ENCODE data around the gene DEF6. TPM values are rescaled to one million over a fixed set of nuclear protein-coding genes. Genes with fewer than 3 reads are reported as not detected.

DEF6 gene
- total RNA-seq, 1 experiment from 2014 or later, result 5.6 TPM

DNA sequence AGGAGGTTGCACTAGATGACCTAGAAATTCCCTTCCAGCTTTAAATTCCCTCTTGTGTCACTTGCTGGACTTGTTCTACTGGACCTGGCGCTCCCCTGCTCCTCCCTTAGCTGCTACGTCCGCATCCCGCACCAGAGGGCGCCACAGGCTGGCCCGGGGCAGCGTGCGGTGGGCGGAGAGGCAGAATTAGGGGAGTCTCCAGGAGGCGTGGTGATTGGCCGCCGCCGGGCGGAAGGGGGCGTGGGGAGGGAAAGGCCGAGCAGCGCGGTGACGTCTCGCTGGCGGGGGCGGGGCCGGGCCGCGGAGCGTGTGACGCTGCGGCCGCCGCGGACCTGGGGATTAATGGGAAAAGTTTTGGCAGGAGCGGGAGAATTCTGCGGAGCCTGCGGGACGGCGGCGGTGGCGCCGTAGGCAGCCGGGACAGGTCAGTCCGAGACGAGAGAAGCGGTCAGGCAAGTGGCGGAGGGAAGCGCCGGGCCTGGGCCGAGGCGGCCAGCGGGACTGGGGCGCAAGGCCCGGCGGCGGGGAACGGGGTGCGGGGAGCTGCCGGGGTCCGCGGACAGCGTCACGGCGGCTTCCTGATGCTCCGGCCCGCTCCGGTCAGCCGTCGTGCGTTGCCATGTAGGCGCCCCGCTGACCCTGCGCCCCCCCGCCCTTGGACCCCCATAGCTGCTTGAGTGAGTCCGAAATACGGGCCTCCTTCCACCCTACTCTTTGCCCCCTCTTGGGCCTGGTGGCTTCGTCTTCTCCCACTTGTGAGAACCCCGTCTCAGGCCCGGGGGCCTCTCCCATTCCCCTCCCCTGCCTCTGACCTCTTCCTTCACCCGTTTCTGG lies 44.9 kb downstream of the DEF6 start, which contains the start of gene PPARD:
PPARD (plus strand) TSS at position 301 of the 834 bp plus-strand sequence. CDS start 68,530 bp downstream, outside the sequence.
- H3K4me1 Mint-ChIP-seq, result peaks cover 13 to 16% of the 10 kb centered on the region in 2 experiments
- Histone ChIP-seq H3K4me1 (ENCODE audit: insufficient read depth, low read length) (peaks cover 5% of the 10 kb centered on the region; the same call in 1 of the 2 replicates), H3K27ac (ENCODE audit: insufficient read length, low read depth, low read length) (no peak within 1 kb of the TSS), H3K56ac (ENCODE audit: insufficient read length, low read depth, low read length) (no peak within 1 kb of the TSS), H2BK12ac (ENCODE audit: insufficient read length, low read depth, low read length) (no peak within 1 kb of the TSS), H3K4ac (ENCODE audit: low read depth, low read length) (no peak within 1 kb of the TSS), H2AK5ac (ENCODE audit: insufficient read length, low read length) (no peak within 1 kb of the TSS), H4K8ac (replicated peaks; ENCODE audit: insufficient read length, low read depth, low read length) (no peak within 1 kb of the TSS), H3K23ac (ENCODE audit: insufficient read length, low read depth, low read length) (no peak within 1 kb of the TSS), H2BK20ac (ENCODE audit: low read depth, low read length, poor library complexity, severe bottlenecking) (no peak within 1 kb of the TSS), H3K23me2 (ENCODE audit: insufficient read length, low read depth, low read length, poor library complexity, severe bottlenecking) (peaks cover 5% of the 10 kb centered on the region), H3K9ac (ENCODE audit: extremely low read depth, insufficient read length, low read length) (peak within 1 kb of the TSS; percentile 59), H4K91ac (ENCODE audit: insufficient read length, low read depth, low read length) (no peak within 1 kb of the TSS), H3K27me3 (ENCODE audit: insufficient read depth, low read length) (no peaks in the 10 kb centered on the region), H3K18ac (ENCODE audit: insufficient read length, low read depth, low read length) (no peak within 1 kb of the TSS), H3K79me2 (ENCODE audit: insufficient read depth, low read length) (peaks cover 2% of the 10 kb centered on the region; the same call in 1 of the 2 replicates), H3K9me3 (ENCODE audit: control insufficient read depth, low read depth, low read length) (no peaks in the 10 kb centered on the region), H3T11ph (ENCODE audit: low read length) (no peak within 1 kb of the TSS), H2BK120ac (ENCODE audit: low read depth, low read length, poor library complexity, severe bottlenecking) (no peak within 1 kb of the TSS), H3K14ac (ENCODE audit: insufficient read depth, low read length) (no peak within 1 kb of the TSS), H2BK15ac (ENCODE audit: low read depth, low read length) (no peak within 1 kb of the TSS), H4K20me1 (ENCODE audit: control insufficient read depth, insufficient read depth, insufficient read length) (no peaks in the 10 kb centered on the region), H2BK5ac (ENCODE audit: insufficient read length, low read length) (no peak within 1 kb of the TSS), H2AFZ (ENCODE audit: low read length) (peak within 1 kb of the TSS; percentile 58), H3K4me2 (ENCODE audit: insufficient read depth, insufficient read length, low read length) (peak within 1 kb of the TSS; percentile 88), H3K79me1 (ENCODE audit: insufficient read depth, low read depth, low read length, poor library complexity, severe bottlenecking) (no peaks in the 10 kb centered on the region), H4K5ac (ENCODE audit: insufficient read length, low read depth, low read length) (no peak within 1 kb of the TSS)
- H3K4me3 Mint-ChIP-seq, result peak within 1 kb of the TSS; percentile 89 to 91
- TF ChIP-seq, protein P1, sequence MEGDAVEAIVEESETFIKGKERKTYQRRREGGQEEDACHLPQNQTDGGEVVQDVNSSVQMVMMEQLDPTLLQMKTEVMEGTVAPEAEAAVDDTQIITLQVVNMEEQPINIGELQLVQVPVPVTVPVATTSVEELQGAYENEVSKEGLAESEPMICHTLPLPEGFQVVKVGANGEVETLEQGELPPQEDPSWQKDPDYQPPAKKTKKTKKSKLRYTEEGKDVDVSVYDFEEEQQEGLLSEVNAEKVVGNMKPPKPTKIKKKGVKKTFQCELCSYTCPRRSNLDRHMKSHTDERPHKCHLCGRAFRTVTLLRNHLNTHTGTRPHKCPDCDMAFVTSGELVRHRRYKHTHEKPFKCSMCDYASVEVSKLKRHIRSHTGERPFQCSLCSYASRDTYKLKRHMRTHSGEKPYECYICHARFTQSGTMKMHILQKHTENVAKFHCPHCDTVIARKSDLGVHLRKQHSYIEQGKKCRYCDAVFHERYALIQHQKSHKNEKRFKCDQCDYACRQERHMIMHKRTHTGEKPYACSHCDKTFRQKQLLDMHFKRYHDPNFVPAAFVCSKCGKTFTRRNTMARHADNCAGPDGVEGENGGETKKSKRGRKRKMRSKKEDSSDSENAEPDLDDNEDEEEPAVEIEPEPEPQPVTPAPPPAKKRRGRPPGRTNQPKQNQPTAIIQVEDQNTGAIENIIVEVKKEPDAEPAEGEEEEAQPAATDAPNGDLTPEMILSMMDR (conservative IDR thresholded peaks at IDR 0.05), result peak; percentile 99
- WGBS (ENCODE audit: extremely low coverage, insufficient read length, low lambda C conversion rate), result no CpG with 5 or more reads among the region's 77 CpGs
- H3K36me3 Mint-ChIP-seq (ENCODE audit: insufficient read depth in 1 of 3, low read depth in 3 of 3), result peaks cover 3 to 8% (median 6%) of the 10 kb centered on the region in 3 experiments; a peak in 4 of 7 replicates
- H3K27me3 Mint-ChIP-seq (ENCODE audit: low read depth), result peaks cover 5% of the 10 kb centered on the region
- DNase-seq, result peak; percentile 97
- H3K9me3 Mint-ChIP-seq, result peaks cover 8 to 9% of the 10 kb centered on the region in 2 experiments; a peak in 3 of 5 replicates
- H3K27ac Mint-ChIP-seq, result peak within 1 kb of the TSS in 2 of 3 experiments; percentile 84 to 97; a peak in 4 of 7 replicates
